AG04450 (cell line): ENCODE data around the gene SPZ1. TPM values are rescaled to one million over a fixed set of nuclear protein-coding genes. Genes with fewer than 3 reads are reported as not detected.
"Not testable (repeated sequence)": the region's sequence is repeated elsewhere in the genome, so short reads cannot be mapped to it uniquely, and the experiment has no call there.

Experiments
- CTCF ChIA-PET: fragments of 300-600, 350-600 bp; formaldehyde crosslinking; extraction: SDS; loops from one replicate; lab custom pipeline; 2022; ENCODE audit warnings: antibody characterized with exemption, inconsistent platforms; lab: Charles Lee
- POLR2A ChIA-PET: fragments of 350-600 bp; formaldehyde crosslinking; extraction: SDS; loops from one replicate; lab custom pipeline; 2021; ENCODE audit warnings: antibody characterized with exemption, inconsistent platforms; lab: Yijun Ruan, JAX
- DNase-seq: peaks from one replicate; pipeline ENCODE4 v3.0.0-alpha.2; 2011; ENCODE audit warnings: low read depth, low spot score
- H3K27ac ChIP-seq: one replicate; pipeline ENCODE4 v1.5.1; 2012; ENCODE audit warnings: low read depth, low read length, control low read depth
- H3K27me3 ChIP-seq: one replicate; pipeline ENCODE4 v1.6.0; 2012; ENCODE audit warnings: low read length; ENCODE audit not compliant: control insufficient read depth, insufficient read depth
- H3K4me3 ChIP-seq: 2 replicates; pipeline ENCODE4 v1.5.1; 2011; ENCODE audit warnings: mild to moderate bottlenecking, low read depth, low read length, control low read depth
- H3K9me3 ChIP-seq: 2 replicates; pipeline ENCODE4 v1.5.1; 2012; ENCODE audit warnings: low read length; ENCODE audit not compliant: control insufficient read depth, insufficient read depth
- polyA plus RNA-seq: library from polyadenylated mRNA; depleted of rRNA; stranded (reverse); fragments of >200 nt; gene quantifications from 2 replicates; pipeline ENCODE4 v1.2.3, GENCODE V29; 2011
- TF ChIP-seq, protein P1 (sequence below): IDR thresholded peaks from 2 replicates; pipeline ENCODE4 v1.5.1; 2011; ENCODE audit warnings: low read depth, low read length, control low read depth, inconsistent platforms

SPZ1 gene
- polyA plus RNA-seq, 1 experiment: not detected

DNA sequence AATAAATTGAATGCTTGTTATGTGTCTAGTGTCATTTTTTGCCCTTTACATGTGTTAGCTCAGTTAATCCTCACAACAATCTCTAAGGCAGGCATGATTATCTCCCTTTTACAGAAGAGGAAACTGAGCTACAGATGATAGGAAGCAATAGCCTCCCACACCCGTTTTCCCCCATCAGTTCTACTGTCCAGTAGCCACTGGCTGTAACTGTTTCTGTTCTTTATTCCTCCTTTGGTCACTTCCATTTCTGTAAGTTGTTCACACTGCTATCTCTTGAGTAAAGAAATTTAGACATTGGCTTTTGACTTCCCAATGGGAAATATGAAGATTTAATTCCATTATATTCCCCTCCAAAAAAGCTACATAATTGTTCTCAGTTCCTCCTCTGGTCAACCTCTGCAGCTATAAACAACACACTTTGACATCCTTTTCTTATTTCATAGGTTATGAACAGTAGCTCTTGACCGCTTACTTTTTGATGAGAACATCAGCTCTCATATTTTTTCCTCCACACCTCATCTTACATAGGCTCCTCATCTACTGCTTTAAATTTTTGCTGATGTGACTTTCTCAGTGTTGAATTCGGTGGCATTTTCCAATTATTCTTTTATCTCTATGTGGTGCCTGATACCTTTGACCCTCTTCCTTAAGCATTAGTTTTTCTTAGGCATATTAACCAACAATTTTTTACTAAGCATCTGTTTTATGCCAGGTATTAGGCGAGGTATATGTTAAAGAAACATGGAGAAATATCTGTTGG, 21.4 kb downstream of the SPZ1 start:
- H3K27me3 ChIP-seq: no peaks in the 10 kb centered on the region
- H3K27ac ChIP-seq: no peak overlapping the region
- CTCF ChIA-PET: interaction anchor here (1.1 kb wide), 1 partner anchor 33 kb away, joined by 4 read pairs; no protein-coding TSS in a partner anchor
- H3K4me3 ChIP-seq: no peak overlapping the region
- DNase-seq: no peak
- TF ChIP-seq, protein P1, sequence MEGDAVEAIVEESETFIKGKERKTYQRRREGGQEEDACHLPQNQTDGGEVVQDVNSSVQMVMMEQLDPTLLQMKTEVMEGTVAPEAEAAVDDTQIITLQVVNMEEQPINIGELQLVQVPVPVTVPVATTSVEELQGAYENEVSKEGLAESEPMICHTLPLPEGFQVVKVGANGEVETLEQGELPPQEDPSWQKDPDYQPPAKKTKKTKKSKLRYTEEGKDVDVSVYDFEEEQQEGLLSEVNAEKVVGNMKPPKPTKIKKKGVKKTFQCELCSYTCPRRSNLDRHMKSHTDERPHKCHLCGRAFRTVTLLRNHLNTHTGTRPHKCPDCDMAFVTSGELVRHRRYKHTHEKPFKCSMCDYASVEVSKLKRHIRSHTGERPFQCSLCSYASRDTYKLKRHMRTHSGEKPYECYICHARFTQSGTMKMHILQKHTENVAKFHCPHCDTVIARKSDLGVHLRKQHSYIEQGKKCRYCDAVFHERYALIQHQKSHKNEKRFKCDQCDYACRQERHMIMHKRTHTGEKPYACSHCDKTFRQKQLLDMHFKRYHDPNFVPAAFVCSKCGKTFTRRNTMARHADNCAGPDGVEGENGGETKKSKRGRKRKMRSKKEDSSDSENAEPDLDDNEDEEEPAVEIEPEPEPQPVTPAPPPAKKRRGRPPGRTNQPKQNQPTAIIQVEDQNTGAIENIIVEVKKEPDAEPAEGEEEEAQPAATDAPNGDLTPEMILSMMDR: no peak
- POLR2A ChIA-PET: no interaction called here
- no peaks in the 10 kb centered on the region for H3K9me3 ChIP-seq

- H3K4me3 ChIP-seq: no peak overlapping the region
- POLR2A ChIA-PET: no interaction called here
- TF ChIP-seq, protein P1: no peak
- H3K9me3 ChIP-seq: no peaks in the 10 kb centered on the region
- no peaks in the 10 kb centered on the region for H3K27me3 ChIP-seq
- no peak for DNase-seq
- CTCF ChIA-PET: no interaction called here
- no peak overlapping the region for H3K27ac ChIP-seq
These were observed 23.3 kb downstream of the SPZ1 start for GRCh38 chr5:80343067-80343466.

- Histone ChIP-seq H3K4me3 (no peak overlapping the region), H3K9me3 (no peaks in the 10 kb centered on the region; the same call in 1 of the 2 replicates), H3K27me3 (no peaks in the 10 kb centered on the region), H3K27ac (no peak overlapping the region)
- DNase-seq: no peak
- CTCF ChIA-PET: interaction anchor here (0.5 to 0.6 kb wide), 2 partner anchors 28 to 255 kb away, joined by 3 to 4 read pairs; no protein-coding TSS in a partner anchor
- POLR2A ChIA-PET: no interaction called here
- TF ChIP-seq, protein P1: peak; percentile 37
These were observed 26.3 kb downstream of the SPZ1 start for GRCh38 chr5:80346055-80346454.

DNA sequence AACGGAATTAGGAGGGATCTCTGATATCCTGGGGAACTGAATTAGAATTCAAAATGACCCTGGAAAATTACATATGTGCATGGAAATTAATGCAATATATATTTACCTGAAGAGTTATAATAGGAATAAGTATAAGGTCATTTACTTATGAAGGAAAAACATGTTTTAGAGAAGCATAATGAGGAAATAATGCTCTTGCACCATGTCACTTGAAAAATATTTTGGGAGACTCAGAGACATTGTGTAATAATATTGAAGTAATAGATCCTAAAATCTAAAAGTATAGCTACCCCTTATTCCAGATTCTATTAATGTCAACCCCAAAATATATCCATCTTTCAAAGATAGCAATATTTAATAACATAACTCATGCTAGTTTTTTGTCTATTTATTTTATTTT, 28.4 kb downstream of the SPZ1 start:
- Histone ChIP-seq H3K4me3 (no peak overlapping the region), H3K9me3 (no peaks in the 10 kb centered on the region; the same call in 1 of the 2 replicates), H3K27me3 (no peaks in the 10 kb centered on the region), H3K27ac (no peak overlapping the region)
- ChIA-PET CTCF (no interaction called here), POLR2A (no interaction called here)
- TF ChIP-seq, protein P1: no peak
- DNase-seq: no peak

DNA sequence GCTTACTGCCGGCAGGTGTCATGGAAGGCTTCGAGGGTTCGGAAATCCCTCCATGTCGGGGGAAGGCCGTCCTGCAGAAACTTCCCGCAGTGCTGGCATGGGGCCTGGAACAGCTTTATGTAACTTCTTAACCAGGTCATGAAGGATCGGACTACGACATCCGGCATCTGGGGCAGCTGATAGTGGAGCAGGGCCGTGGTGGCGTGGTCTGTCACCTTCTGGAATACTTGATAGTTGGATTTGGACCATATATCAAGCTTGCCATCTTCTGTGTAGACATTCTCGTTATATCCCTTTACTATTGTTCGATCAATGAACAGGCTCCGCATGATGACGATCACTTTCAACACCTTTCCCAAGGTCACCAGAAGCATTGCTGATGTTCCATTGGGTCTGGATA, 31.2 kb downstream of the SPZ1 start:
- DNase-seq, POLR2A ChIA-PET, H3K9me3 ChIP-seq, H3K4me3 ChIP-seq, CTCF ChIA-PET, H3K27ac ChIP-seq, H3K27me3 ChIP-seq: not testable (repeated sequence)
